ENCODE data around the gene SRRM2.

SRRM2 gene

GRCh38 chr16:2740476-2740875 lies 12.0 kb upstream of the SRRM2 start:
- FAIRE-seq: no peak

GRCh38 chr16:2741168-2741567 lies 11.3 kb upstream of the SRRM2 start:
- no peak for FAIRE-seq

GRCh38 chr16:2742323-2743006 lies 10.0 kb upstream of the SRRM2 start:
- FAIRE-seq: no peak

GRCh38 chr16:2743007-2743810 lies 9.2 kb upstream of the SRRM2 start:
- FAIRE-seq: no peak

- FAIRE-seq: no peak
Observed at GRCh38 chr16:2744711-2745110, 7.7 kb upstream of the SRRM2 start.

- no peak for FAIRE-seq
Observed at GRCh38 chr16:2745116-2745890, 7.1 kb upstream of the SRRM2 start.

- no peak for FAIRE-seq
Observed at GRCh38 chr16:2745961-2746360, 6.5 kb upstream of the SRRM2 start.

GRCh38 chr16:2748757-2749455 lies 3.5 kb upstream of the SRRM2 start:
- no peak for FAIRE-seq

GRCh38 chr16:2749476-2749875 lies 3.0 kb upstream of the SRRM2 start:
- no peak for FAIRE-seq

- FAIRE-seq: no peak
Observed at GRCh38 chr16:2749936-2750335, 2.5 kb upstream of the SRRM2 start.

GRCh38 chr16:2751577-2752034 lies 832 bp upstream of the SRRM2 start:
- FAIRE-seq: no peak

- no peak for FAIRE-seq
Observed at GRCh38 chr16:2752850-2753732, 653 bp downstream of the SRRM2 start.

- no peak for FAIRE-seq
Observed at GRCh38 chr16:2753733-2754020, 1.2 kb downstream of the SRRM2 start.

GRCh38 chr16:2755158-2755557 lies 2.7 kb downstream of the SRRM2 start:
- FAIRE-seq: no peak

GRCh38 chr16:2756288-2757015 lies 4.0 kb downstream of the SRRM2 start:
- no peak for FAIRE-seq

- FAIRE-seq: no peak
Observed at GRCh38 chr16:2757344-2757743, 4.9 kb downstream of the SRRM2 start.

GRCh38 chr16:2761472-2761871 lies 9.0 kb downstream of the SRRM2 start:
- no peak for FAIRE-seq

- FAIRE-seq: no peak
Observed at GRCh38 chr16:2761886-2762583, 9.6 kb downstream of the SRRM2 start.

GRCh38 chr16:2762711-2763110 lies 10.3 kb downstream of the SRRM2 start:
- no peak for FAIRE-seq

GRCh38 chr16:2763173-2763572 lies 10.7 kb downstream of the SRRM2 start:
- FAIRE-seq: no peak

- no peak for FAIRE-seq
Observed at GRCh38 chr16:2764718-2765117, 12.3 kb downstream of the SRRM2 start.
